ENCODE measurements around the gene DDAH1. TPM values are rescaled to one million over a fixed set of nuclear protein-coding genes. Genes with fewer than 3 reads are reported as not detected.
"Not testable (repeated sequence)": the region's sequence is repeated elsewhere in the genome, so short reads cannot be mapped to it uniquely, and the experiment has no call there.

DDAH1 gene
- total and polyA plus RNA-seq, 4 donors, result 12.8 to 54.6 (median 28.7) TPM

GRCh38 chr1:85479491-85479890 is 14.5 kb upstream of the DDAH1 start:
- intact Hi-C loops (cut with DNase I), result no loop called here
- H3K36me3 ChIP-seq (ENCODE audit: control insufficient read depth in 1 of 2, insufficient read depth in 2 of 2, low read length in 1 of 2), result peaks cover 0 to 1% of the 10 kb centered on the region in 2 donors
- H3K4me1 ChIP-seq (ENCODE audit: control insufficient read depth in 1 of 2, insufficient read depth in 2 of 2, low read length in 2 of 2), result no peaks in the 10 kb centered on the region
- no peak overlapping the region for H3K4me3 ChIP-seq (ENCODE audit: low read length in 2 of 2)
- no peaks in the 10 kb centered on the region for H3K9me3 ChIP-seq (ENCODE audit: control insufficient read depth, low read length)
- 95 to 100% methylated on average over 1 of the region's 1 CpG for WGBS, 2 donors
- H3K27ac ChIP-seq (ENCODE audit: low read depth in 1 of 2, low read length in 2 of 2), result no peak overlapping the region
- no peak for ATAC-seq (ENCODE audit: low FRiP score)
- DNase-seq, result no peak
- H3K27me3 ChIP-seq (ENCODE audit: control insufficient read depth in 1 of 2, insufficient read depth in 2 of 2, low read length in 1 of 2), result no peaks in the 10 kb centered on the region

- peaks cover 0 to 1% of the 10 kb centered on the region in 2 donors for H3K36me3 ChIP-seq (ENCODE audit: control insufficient read depth in 1 of 2, insufficient read depth in 2 of 2, low read length in 1 of 2)
- H3K4me1 ChIP-seq (ENCODE audit: control insufficient read depth in 1 of 2, insufficient read depth in 2 of 2, low read length in 2 of 2), result no peaks in the 10 kb centered on the region
- intact Hi-C loops (cut with DNase I), result no loop called here
- H3K27me3 ChIP-seq (ENCODE audit: control insufficient read depth in 1 of 2, insufficient read depth in 2 of 2, low read length in 1 of 2), result no peaks in the 10 kb centered on the region
- no peak for DNase-seq
- no peak for ATAC-seq (ENCODE audit: low FRiP score)
- H3K27ac ChIP-seq (ENCODE audit: low read depth in 1 of 2, low read length in 2 of 2), result no peak overlapping the region
- 94 to 98% methylated on average over 1 of the region's 1 CpG for WGBS, 2 donors
- H3K9me3 ChIP-seq (ENCODE audit: control insufficient read depth, low read length), result no peaks in the 10 kb centered on the region
- no peak overlapping the region for H3K4me3 ChIP-seq (ENCODE audit: low read length in 2 of 2)
These were observed 13.4 kb upstream of the DDAH1 start for GRCh38 chr1:85478366-85478765.

GRCh38 chr1:85475055-85475454 is 10.1 kb upstream of the DDAH1 start:
- intact Hi-C loops (cut with DNase I), result no loop called here
- Histone ChIP-seq H3K9me3 (ENCODE audit: control insufficient read depth, low read length) (no peaks in the 10 kb centered on the region), H3K27me3 (ENCODE audit: control insufficient read depth in 1 of 2, insufficient read depth in 2 of 2, low read length in 1 of 2) (no peaks in the 10 kb centered on the region), H3K4me3 (ENCODE audit: low read length in 2 of 2) (no peak overlapping the region), H3K36me3 (ENCODE audit: control insufficient read depth in 1 of 2, insufficient read depth in 2 of 2, low read length in 1 of 2) (no peaks in the 10 kb centered on the region), H3K27ac (ENCODE audit: low read depth in 1 of 2, low read length in 2 of 2) (no peak overlapping the region), H3K4me1 (ENCODE audit: control insufficient read depth in 1 of 2, insufficient read depth in 2 of 2, low read length in 2 of 2) (no peaks in the 10 kb centered on the region)
- 93 to 95% methylated on average over 3 of the region's 3 CpGs for WGBS, 2 donors
- ATAC-seq (ENCODE audit: low FRiP score), result no peak
- DNase-seq, result no peak

GRCh38 chr1:85473390-85473789 is 8.4 kb upstream of the DDAH1 start:
- ATAC-seq (ENCODE audit: low FRiP score) (no peak), DNase-seq (no peak)
- no peak overlapping the region for H3K27ac ChIP-seq (ENCODE audit: low read depth in 1 of 2, low read length in 2 of 2)
- H3K4me1 ChIP-seq (ENCODE audit: control insufficient read depth in 1 of 2, insufficient read depth in 2 of 2, low read length in 2 of 2), result no peaks in the 10 kb centered on the region
- intact Hi-C loops (cut with DNase I), result no loop called here
- WGBS, 2 donors, result 81% methylated on average over 6 of the region's 6 CpGs
- H3K9me3 ChIP-seq (ENCODE audit: control insufficient read depth, low read length), result no peaks in the 10 kb centered on the region
- H3K27me3 ChIP-seq (ENCODE audit: control insufficient read depth in 1 of 2, insufficient read depth in 2 of 2, low read length in 1 of 2), result no peaks in the 10 kb centered on the region
- H3K4me3 ChIP-seq (ENCODE audit: low read length in 2 of 2), result no peak overlapping the region
- no peaks in the 10 kb centered on the region for H3K36me3 ChIP-seq (ENCODE audit: control insufficient read depth in 1 of 2, insufficient read depth in 2 of 2, low read length in 1 of 2)

- no peaks in the 10 kb centered on the region for H3K9me3 ChIP-seq (ENCODE audit: control insufficient read depth, low read length)
- no peaks in the 10 kb centered on the region for H3K36me3 ChIP-seq (ENCODE audit: control insufficient read depth in 1 of 2, insufficient read depth in 2 of 2, low read length in 1 of 2)
- ATAC-seq (ENCODE audit: low FRiP score) (no peak), DNase-seq (no peak)
- no peak overlapping the region for H3K4me3 ChIP-seq (ENCODE audit: low read length in 2 of 2)
- no peaks in the 10 kb centered on the region for H3K27me3 ChIP-seq (ENCODE audit: control insufficient read depth in 1 of 2, insufficient read depth in 2 of 2, low read length in 1 of 2)
- intact Hi-C loops (cut with DNase I), result no loop called here
- no peaks in the 10 kb centered on the region for H3K4me1 ChIP-seq (ENCODE audit: control insufficient read depth in 1 of 2, insufficient read depth in 2 of 2, low read length in 2 of 2)
- 56 to 63% methylated on average over 1 of the region's 1 CpG for WGBS, 2 donors
- no peak overlapping the region for H3K27ac ChIP-seq (ENCODE audit: low read depth in 1 of 2, low read length in 2 of 2)
These were observed 6.6 kb upstream of the DDAH1 start for GRCh38 chr1:85471558-85471957.

GRCh38 chr1:85470130-85470529 is 5.2 kb upstream of the DDAH1 start:
- H3K4me1 ChIP-seq (ENCODE audit: control insufficient read depth in 1 of 2, insufficient read depth in 2 of 2, low read length in 2 of 2); ATAC-seq (ENCODE audit: low FRiP score); intact Hi-C loops (cut with DNase I); DNase-seq; H3K4me3 ChIP-seq (ENCODE audit: low read length in 2 of 2); H3K27me3 ChIP-seq (ENCODE audit: control insufficient read depth in 1 of 2, insufficient read depth in 2 of 2, low read length in 1 of 2); H3K9me3 ChIP-seq (ENCODE audit: control insufficient read depth, low read length); H3K36me3 ChIP-seq (ENCODE audit: control insufficient read depth in 1 of 2, insufficient read depth in 2 of 2, low read length in 1 of 2); H3K27ac ChIP-seq (ENCODE audit: low read depth in 1 of 2, low read length in 2 of 2): not testable (repeated sequence)
- 91 to 96% methylated on average over 2 of the region's 2 CpGs for WGBS, 2 donors

GRCh38 chr1:85467929-85468540 is 3.1 kb upstream of the DDAH1 start:
- ATAC-seq (ENCODE audit: low FRiP score), result no peak

GRCh38 chr1:85467036-85467435 is 2.1 kb upstream of the DDAH1 start:
- Histone ChIP-seq H3K4me3 (ENCODE audit: low read length in 2 of 2) (no peak overlapping the region), H3K27me3 (ENCODE audit: control insufficient read depth in 1 of 2, insufficient read depth in 2 of 2, low read length in 1 of 2) (no peaks in the 10 kb centered on the region), H3K4me1 (ENCODE audit: control insufficient read depth in 1 of 2, insufficient read depth in 2 of 2, low read length in 2 of 2) (peaks cover 0 to 3% of the 10 kb centered on the region in 2 donors), H3K36me3 (ENCODE audit: control insufficient read depth in 1 of 2, insufficient read depth in 2 of 2, low read length in 1 of 2) (no peaks in the 10 kb centered on the region), H3K27ac (ENCODE audit: low read depth in 1 of 2, low read length in 2 of 2) (no peak overlapping the region), H3K9me3 (ENCODE audit: control insufficient read depth, low read length) (no peaks in the 10 kb centered on the region)
- intact Hi-C loops (cut with DNase I), result loop anchor here (10.0 kb wide), 1 partner anchor 62 kb away; no protein-coding TSS in a partner anchor
- ATAC-seq (ENCODE audit: low FRiP score) (no peak), DNase-seq (no peak)
- 95 to 96% methylated on average over 5 of the region's 5 CpGs for WGBS, 2 donors

More at GRCh38 chr1:85467929-85468540, 3.1 kb upstream of the DDAH1 start:
- H3K9me3 ChIP-seq (ENCODE audit: control insufficient read depth, low read length), result no peaks in the 10 kb centered on the region
- no peak overlapping the region for H3K27ac ChIP-seq (ENCODE audit: low read depth in 1 of 2, low read length in 2 of 2)
- intact Hi-C loops (cut with DNase I), result loop anchor here (10.0 kb wide), 1 partner anchor 63 kb away; no protein-coding TSS in a partner anchor
- DNase-seq, result no peak
- H3K4me1 ChIP-seq (ENCODE audit: control insufficient read depth in 1 of 2, insufficient read depth in 2 of 2, low read length in 2 of 2), result peaks cover 0 to under 1% of the 10 kb centered on the region in 2 donors
- WGBS, 2 donors, result 97 to 98% methylated on average over 3 of the region's 3 CpGs
- H3K27me3 ChIP-seq (ENCODE audit: control insufficient read depth in 1 of 2, insufficient read depth in 2 of 2, low read length in 1 of 2), result no peaks in the 10 kb centered on the region
- no peak overlapping the region for H3K4me3 ChIP-seq (ENCODE audit: low read length in 2 of 2)
- no peaks in the 10 kb centered on the region for H3K36me3 ChIP-seq (ENCODE audit: control insufficient read depth in 1 of 2, insufficient read depth in 2 of 2, low read length in 1 of 2)

- 43 to 50% methylated on average over 1 of the region's 1 CpG for WGBS, 2 donors
- Histone ChIP-seq H3K4me1 (ENCODE audit: control insufficient read depth in 1 of 2, insufficient read depth in 2 of 2, low read length in 2 of 2) (peaks cover 4 to 5% of the 10 kb centered on the region in 2 donors), H3K9me3 (ENCODE audit: control insufficient read depth, low read length) (no peaks in the 10 kb centered on the region), H3K36me3 (ENCODE audit: control insufficient read depth in 1 of 2, insufficient read depth in 2 of 2, low read length in 1 of 2) (no peaks in the 10 kb centered on the region), H3K27ac (ENCODE audit: low read depth in 1 of 2, low read length in 2 of 2) (no peak overlapping the region), H3K4me3 (ENCODE audit: low read length in 2 of 2) (no peak overlapping the region), H3K27me3 (ENCODE audit: control insufficient read depth in 1 of 2, insufficient read depth in 2 of 2, low read length in 1 of 2) (no peaks in the 10 kb centered on the region)
- intact Hi-C loops (cut with DNase I), result loop anchor here (10.0 kb wide), 1 partner anchor 61 kb away; no protein-coding TSS in a partner anchor
- ATAC-seq (ENCODE audit: low FRiP score) (no peak), DNase-seq (no peak)
These were observed 801 bp upstream of the DDAH1 start for GRCh38 chr1:85465786-85466134.

Measured in aorta (tissue), 5 donors.